Stomach (tissue), 9 donors: ENCODE measurements around the gene F2R. TPM values are rescaled to one million over a fixed set of nuclear protein-coding genes. Genes with fewer than 3 reads are reported as not detected.

ENCODE experiments used
- DNase-seq, 2 donors: peaks; one replicate each; pipeline versions ENCODE4 v3.0.0 to v3.0.0-alpha.2; 2013 to 2019
- H3K27ac ChIP-seq, 5 donors: fragments of 200-600 bp in 4 of 5; sonication (generic) in 4 of 5; one replicate each; pipeline ENCODE4 v1.5.1; 2013 to 2019; ENCODE audit warnings: mild to moderate bottlenecking in 1 of 5, moderate library complexity in 1 of 5
- H3K27me3 ChIP-seq, 3 donors: fragments of 200-600 bp; sonication (generic); one replicate each; pipeline ENCODE4 v1.5.1; 2017 to 2019; ENCODE audit warnings: mixed run types in 1 of 3
- H3K36me3 ChIP-seq, 4 donors: fragments of 200-600 bp; sonication (generic); 1 replicate in 3 of 4; 2 replicates in 1 of 4; pipeline ENCODE4 v1.5.1; 2016 to 2019
- H3K4me1 ChIP-seq, 4 donors: fragments of 200-600 bp; sonication (generic); one replicate each; pipeline ENCODE4 v1.5.1; 2016 to 2019
- H3K4me3 ChIP-seq, 4 donors: fragments of 200-600 bp; sonication (generic) in 3 of 4; one replicate each; pipeline ENCODE4 v1.5.1; 2016 to 2019; ENCODE audit warnings: mild to moderate bottlenecking in 1 of 4
- H3K9me3 ChIP-seq, 4 donors: fragments of 200-600 bp; sonication (generic); one replicate each; pipeline ENCODE4 v1.5.1; 2016 to 2019
- CTCF ChIP-seq, 7 experiments: fragments of 450-650 bp in 4 of 7; fragments of 200-600 bp in 3 of 7; sonication (generic) in 3 of 7; IDR thresholded peaks; one replicate each; pipeline ENCODE4 v1.5.1; 2016 to 2019; ENCODE audit warnings: antibody characterized with exemption in 7 of 7, control low read depth in 2 of 7, mild to moderate bottlenecking in 1 of 7
- EP300 ChIP-seq: sonication (generic); formaldehyde crosslinking; IDR thresholded peaks from one replicate; pipeline ENCODE4 v1.6.1; 2017; ENCODE audit warnings: antibody characterized with exemption
- POLR2A ChIP-seq, 4 donors: fragments of 450-650 bp; IDR thresholded peaks; one replicate each; pipeline ENCODE4 v1.6.1; 2016; ENCODE audit warnings: antibody characterized with exemption in 4 of 4, control low read depth in 2 of 4, mild to moderate bottlenecking in 1 of 4, moderate library complexity in 1 of 4
- POLR2AphosphoS5 ChIP-seq, 3 donors: sonication (generic); formaldehyde crosslinking; IDR thresholded peaks; one replicate each; pipeline ENCODE4 v1.6.1; 2016; ENCODE audit warnings: antibody characterized with exemption in 3 of 3
- WGBS, 5 donors: extraction: QIAGEN DNeasy Blood & Tissue Kit in 3 of 5; methylation state at CpG; one replicate each; pipeline versions ENCODE4 v1.1.5 to v1.1.7; 2013 to 2018; 5-methylcytosine and 5-hydroxymethylcytosine counted together
- intact Hi-C: fragments of 100-400 bp; cut with DNase I; formaldehyde crosslinking; loops from one replicate; pipeline ENCODE4 v1.15.1; 2023; ENCODE audit warnings: low total_unique reads
- polyA plus RNA-seq, 3 donors: library from polyadenylated mRNA; stranded (reverse); fragments of 200-250 nt; gene quantifications; one replicate each; pipeline ENCODE4 v1.2.3, GENCODE V29; 2013
- total RNA-seq, 5 donors: library from RNA; depleted of rRNA; stranded (reverse); fragments of >200 nt; gene quantifications; one replicate each; pipeline versions ENCODE4 v1.1.0 to v1.2.3, GENCODE V29; 2014 to 2016
- donor health status: healthy with polysubstance abuse.
- donor health status: Bipolar disorder and iron deficiency.
- donor health status: healthy.

The F2R gene
- total and polyA plus RNA-seq, 8 donors, result 1.4 to 16.2 (median 5.8) TPM; not detected in 1

- no peak for TF ChIP-seq POLR2AphosphoS5 (IDR thresholded peaks at IDR 0.05)
- no peak for TF ChIP-seq POLR2A (IDR thresholded peaks at IDR 0.05)
- TF ChIP-seq EP300, result no peak
- TF ChIP-seq CTCF (IDR thresholded peaks at IDR 0.05), result no peak
- no peaks in the 10 kb centered on the region for H3K9me3 ChIP-seq
- peaks cover 4 to 31% (median 26%) of the 10 kb centered on the region in 4 donors for H3K4me1 ChIP-seq
- WGBS, 5 donors, result 8 to 14% (median 10%) methylated on average over 21 to 29 of the region's 29 CpGs
- H3K27ac ChIP-seq, result peak overlapping the region; percentile 57 to 78 (median 72)
- intact Hi-C loops, result no loop called here
- H3K36me3 ChIP-seq, result no peaks in the 10 kb centered on the region
- peak overlapping the region; percentile 61 to 89 (median 68) for H3K4me3 ChIP-seq
- H3K27me3 ChIP-seq, result peaks cover 0 to 34% (median 16%) of the 10 kb centered on the region in 3 donors
- peak in 1 of 2 donors; percentile 44 for DNase-seq
These were observed 681 bp downstream of the F2R start for GRCh38 chr5:76716456-76717157.

- Histone ChIP-seq H3K27ac (peak overlapping the region in 2 of 5 donors; percentile 72 to 73), H3K9me3 (no peaks in the 10 kb centered on the region), H3K27me3 (peaks cover 0 to 34% (median 16%) of the 10 kb centered on the region in 3 donors), H3K36me3 (no peaks in the 10 kb centered on the region), H3K4me3 (peak overlapping the region; percentile 61 to 89 (median 68)), H3K4me1 (peaks cover 4 to 31% (median 26%) of the 10 kb centered on the region in 4 donors)
- WGBS, 5 donors, result 74 to 80% (median 79%) methylated on average over 11 of the region's 11 CpGs
- DNase-seq, result peak in 1 of 2 donors; percentile 7
- no peak for TF ChIP-seq POLR2AphosphoS5 (IDR thresholded peaks at IDR 0.05)
- TF ChIP-seq POLR2A (IDR thresholded peaks at IDR 0.05), result no peak
- no peak for TF ChIP-seq CTCF (IDR thresholded peaks at IDR 0.05)
- TF ChIP-seq EP300, result no peak
- intact Hi-C loops, result no loop called here
These were observed 1.5 kb downstream of the F2R start for GRCh38 chr5:76717222-76718083.

GRCh38 chr5:76718381-76718832 lies 2.5 kb downstream of the F2R start:
- TF ChIP-seq POLR2A (IDR thresholded peaks at IDR 0.05) (no peak), EP300 (no peak), POLR2AphosphoS5 (IDR thresholded peaks at IDR 0.05) (no peak), CTCF (IDR thresholded peaks at IDR 0.05) (no peak)
- Histone ChIP-seq H3K9me3 (no peaks in the 10 kb centered on the region), H3K27me3 (peaks cover 0 to 34% (median 16%) of the 10 kb centered on the region in 3 donors), H3K4me1 (peaks cover 4 to 31% (median 26%) of the 10 kb centered on the region in 4 donors), H3K27ac (no peak overlapping the region), H3K36me3 (no peaks in the 10 kb centered on the region), H3K4me3 (peak overlapping the region in 1 of 4 donors; percentile 89)
- 71 to 90% (median 85%) methylated on average over 5 of the region's 5 CpGs for WGBS, 5 donors
- DNase-seq, result peak in 1 of 2 donors; percentile 26
- intact Hi-C loops, result no loop called here

- WGBS, 5 donors, result 79 to 91% (median 88%) methylated on average over 4 of the region's 4 CpGs
- no peak for DNase-seq
- no peak for TF ChIP-seq CTCF (IDR thresholded peaks at IDR 0.05)
- no peak for TF ChIP-seq POLR2AphosphoS5 (IDR thresholded peaks at IDR 0.05)
- TF ChIP-seq POLR2A (IDR thresholded peaks at IDR 0.05), result no peak
- no peak for TF ChIP-seq EP300
- peaks cover 0 to 34% (median 16%) of the 10 kb centered on the region in 3 donors for H3K27me3 ChIP-seq
- H3K9me3 ChIP-seq, result no peaks in the 10 kb centered on the region
- no peak overlapping the region for H3K4me3 ChIP-seq
- H3K27ac ChIP-seq, result no peak overlapping the region
- intact Hi-C loops, result no loop called here
- H3K36me3 ChIP-seq, result no peaks in the 10 kb centered on the region
- H3K4me1 ChIP-seq, result peaks cover 4 to 31% (median 26%) of the 10 kb centered on the region in 4 donors
These were observed 3.0 kb downstream of the F2R start for GRCh38 chr5:76718880-76719279.
